ENCODE measurements around the gene LEMD2. TPM values are rescaled to one million over a fixed set of nuclear protein-coding genes. Genes with fewer than 3 reads are reported as not detected.
A peak's percentile ranks its signal among the peaks of the same experiment; 100 is the strongest.

Gene LEMD2
- total and polyA plus RNA-seq, 9 of the 15 experiments (the other 6 are each of a cell fraction or from before 2014, with no cell fraction given): 0.32 to 46.3 (median 30.8) TPM

DNA sequence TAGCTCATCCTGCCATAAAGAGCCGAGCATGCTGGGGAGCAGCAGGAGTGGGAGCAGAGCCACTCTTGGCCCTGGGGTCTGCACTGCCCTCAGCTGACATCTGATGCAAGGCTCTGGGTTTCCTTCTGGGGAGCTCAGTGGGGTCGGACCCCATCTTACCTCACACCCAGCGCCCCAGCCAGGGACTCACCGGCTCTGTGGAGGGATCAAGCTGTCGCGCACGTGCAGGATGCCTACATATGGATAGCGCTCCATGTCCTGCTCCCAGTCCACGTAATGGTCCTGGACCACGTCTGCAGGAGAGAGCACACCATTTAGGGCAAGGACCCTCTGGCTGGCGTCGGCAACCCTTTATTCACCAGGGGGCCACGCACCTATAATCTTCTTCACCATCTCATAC, 12.2 kb downstream of the LEMD2 start (continued):
- no peak for TF ChIP-seq POU5F1 (IDR thresholded peaks at IDR 0.05; ENCODE audit: borderline replicate concordance, low read depth, low read length, partially characterized antibody)

DNA sequence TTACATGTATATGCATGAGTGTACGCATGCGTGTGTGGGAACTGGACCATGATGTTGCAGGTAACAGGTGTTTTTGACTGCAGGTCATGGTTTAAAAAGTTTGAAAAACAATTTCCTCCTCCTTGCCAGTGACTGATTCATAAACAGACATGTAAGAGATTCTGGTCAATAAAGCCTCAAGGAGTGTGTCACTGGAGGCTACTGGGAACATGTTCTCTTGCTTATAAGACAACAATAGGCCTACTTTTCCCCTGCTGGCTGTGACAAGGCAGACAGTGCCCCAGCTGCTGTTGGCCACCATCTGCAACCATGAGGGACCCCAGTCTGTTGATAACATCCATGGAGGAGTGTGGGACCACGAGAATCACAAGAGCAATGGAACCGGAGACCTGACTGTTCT, 12.7 kb downstream of the LEMD2 start:
- H3K9ac ChIP-seq (ENCODE audit: insufficient read depth in 1 of 2, low read depth in 2 of 2, low read length in 2 of 2): peak overlapping the region in 1 of 2 experiments; percentile 14; a peak in 1 of 4 replicates
- no TSS peak for BruUV-seq (replicated peaks)
- H2AFZ ChIP-seq (ENCODE audit: low read depth, low read length): no peak overlapping the region
- FAIRE-seq (no peak), ATAC-seq (no peak), DNase-seq (ENCODE audit: extremely low read depth in 1 of 4, low spot score in 3 of 4) (no peak)
- ChIA-PET POLR2A (interaction anchor here (0.6 to 1.4 kb wide), 6 partner anchors 9 to 348 kb away, joined by 3 to 4 read pairs (median 3); no protein-coding TSS in a partner anchor), CTCF (ENCODE audit: low intra/inter-chr PET ratio) (interaction anchor here (0.5 kb wide), 1 partner anchor 282 kb away, joined by 3 read pairs; no protein-coding TSS in a partner anchor)
- no peaks in the 10 kb centered on the region for H3K9me3 ChIP-seq (replicated peaks; ENCODE audit: control insufficient read depth, insufficient read depth, low read depth, low read length)
- no peaks in the 10 kb centered on the region for H3K27me3 ChIP-seq (ENCODE audit: control insufficient read depth in 2 of 2, insufficient read depth in 2 of 2, low read length in 2 of 2)
- H3K27ac ChIP-seq (ENCODE audit: extremely low read depth, low read depth, low read length): no peak overlapping the region
- WGBS (ENCODE audit: insufficient coverage, low coverage, missing lambda C conversion rate): 89% methylated on average over 4 of the region's 4 CpGs
- intact Hi-C loops (cut with micrococcal nuclease) (no loop called here), in situ Hi-C loops (cut with MboI) (no loop called here)
- no peak overlapping the region for H3K4me3 ChIP-seq
- H3K79me2 ChIP-seq (ENCODE audit: control insufficient read depth, insufficient read depth, low read length): no peaks in the 10 kb centered on the region
- H4K20me1 ChIP-seq (replicated peaks; ENCODE audit: control insufficient read depth, insufficient read depth, low read length): peaks cover 24% of the 10 kb centered on the region
- peaks cover 83% of the 10 kb centered on the region; the same call in 2 of the 3 replicates for H3K36me3 ChIP-seq (ENCODE audit: control insufficient read depth, insufficient read depth, low read length)
- TF ChIP-seq, protein P1, sequence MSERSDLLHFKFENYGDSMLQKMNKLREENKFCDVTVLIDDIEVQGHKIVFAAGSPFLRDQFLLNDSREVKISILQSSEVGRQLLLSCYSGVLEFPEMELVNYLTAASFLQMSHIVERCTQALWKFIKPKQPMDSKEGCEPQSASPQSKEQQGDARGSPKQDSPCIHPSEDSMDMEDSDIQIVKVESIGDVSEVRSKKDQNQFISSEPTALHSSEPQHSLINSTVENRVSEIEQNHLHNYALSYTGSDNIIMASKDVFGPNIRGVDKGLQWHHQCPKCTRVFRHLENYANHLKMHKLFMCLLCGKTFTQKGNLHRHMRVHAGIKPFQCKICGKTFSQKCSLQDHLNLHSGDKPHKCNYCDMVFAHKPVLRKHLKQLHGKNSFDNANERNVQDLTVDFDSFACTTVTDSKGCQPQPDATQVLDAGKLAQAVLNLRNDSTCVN (CRISPR knock-in tag; IDR thresholded peaks at IDR 0.05): no peak
- no peak for TF ChIP-seq C11orf30 (IDR thresholded peaks at IDR 0.05; ENCODE audit: low read depth)
- no peak for TF ChIP-seq SMARCA4 (IDR thresholded peaks at IDR 0.05)
- no peak for TF ChIP-seq GTF2A2 (tag; IDR thresholded peaks at IDR 0.05)
- TF ChIP-seq ADNP (tag; IDR thresholded peaks at IDR 0.05): no peak
- peaks cover 3 to 15% of the 10 kb centered on the region in 2 experiments; a peak in 3 of 5 replicates for H3K4me1 ChIP-seq (replicated peaks in 1 of 2; ENCODE audit: control insufficient read depth in 2 of 2, insufficient read depth in 2 of 2, low read length in 2 of 2)
- no peaks in the 10 kb centered on the region for H3K9me1 ChIP-seq (ENCODE audit: control insufficient read depth, insufficient read depth, low read length)
- no peak overlapping the region for H3K4me2 ChIP-seq (ENCODE audit: insufficient read depth, low read length)

All from K562 (cell line).